ENCODE data around the gene PPM1J. TPM values are rescaled to one million over a fixed set of nuclear protein-coding genes. Genes with fewer than 3 reads are reported as not detected.
A peak's percentile ranks its signal among the peaks of the same experiment; 100 is the strongest.

The PPM1J gene
- total and polyA plus RNA-seq, 2 of the 8 experiments (the other 6 are each of a cell fraction or from before 2014, with no cell fraction given), result 19.4 to 31.6 TPM

- TF ChIP-seq CTCF (IDR thresholded peaks at IDR 0.05; ENCODE audit: control extremely low read depth in 1 of 3, insufficient read depth in 1 of 3, low read depth in 1 of 3, low read length in 3 of 3), result no peak
- peak; percentile 30; the same call in 1 of the 2 replicates for TF ChIP-seq TBP (IDR thresholded peaks at IDR 0.05; ENCODE audit: low read depth, low read length)
- TF ChIP-seq EGR1 (IDR thresholded peaks at IDR 0.05; ENCODE audit: borderline replicate concordance, low read depth, low read length), result peak; percentile 73; the same call in 1 of the 2 replicates
- 0 out of 2 replicates have a peak, but pooled peaks have one; percentile 18 for TF ChIP-seq SP1 (IDR thresholded peaks at IDR 0.05; ENCODE audit: low read depth, low read length)
- TF ChIP-seq POU5F1 (IDR thresholded peaks at IDR 0.05; ENCODE audit: low read depth, low read length), result no peak
- TF ChIP-seq CREB1 (IDR thresholded peaks at IDR 0.05), result peak; percentile 33; the same call in 1 of the 2 replicates
- TF ChIP-seq SIN3A (conservative IDR thresholded peaks at IDR 0.05 in 1 of 2, IDR thresholded peaks at IDR 0.05 in 1 of 2; ENCODE audit: low read depth in 1 of 2, low read length in 2 of 2), result peak in 1 of 2 experiments; percentile 47; a peak in 1 of 4 replicates
- 0 out of 2 replicates have a peak, but pooled peaks have one; percentile 40 for TF ChIP-seq TCF12 (IDR thresholded peaks at IDR 0.05; ENCODE audit: low read depth, low read length)
Measured at GRCh38 chr1:112715264-112716053, at the start of gene PPM1J (continued).

Measured in H1 (cell line).